ENCODE results near the gene WDR33.

Gene WDR33

DNA sequence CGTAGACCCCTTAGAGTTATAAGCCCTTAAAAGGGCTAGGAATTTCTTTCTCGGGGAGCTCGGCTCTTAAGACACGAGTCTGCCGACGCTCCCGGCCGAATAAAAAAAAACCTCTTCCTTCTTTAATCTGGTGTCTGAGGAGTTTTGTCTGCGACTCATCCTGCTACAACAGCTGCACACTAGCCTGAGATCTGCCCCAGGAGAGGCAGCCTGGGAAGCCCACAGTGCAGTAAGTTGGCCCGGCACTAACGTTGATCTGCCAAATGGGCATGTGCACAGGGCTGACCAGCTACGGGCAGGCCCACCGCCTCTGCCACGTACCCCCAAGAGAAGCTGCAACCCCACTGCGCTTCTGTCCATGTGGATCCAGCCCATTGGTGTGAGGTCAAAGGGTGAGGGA is 127.2 kb downstream of the WDR33 start:
- Histone ChIP-seq H3K27me3 (replicated peaks; ENCODE audit: control insufficient read depth, insufficient read depth, low read length) (no peaks in the 10 kb centered on the region), H3K36me3 (ENCODE audit: control insufficient read depth, insufficient read depth, low read length) (no peaks in the 10 kb centered on the region), H3K4me3 (replicated peaks; ENCODE audit: low read depth, low read length) (no peak overlapping the region)
- no peak for DNase-seq (ENCODE audit: extremely low read depth, insufficient read length)
- TF ChIP-seq, protein P1, sequence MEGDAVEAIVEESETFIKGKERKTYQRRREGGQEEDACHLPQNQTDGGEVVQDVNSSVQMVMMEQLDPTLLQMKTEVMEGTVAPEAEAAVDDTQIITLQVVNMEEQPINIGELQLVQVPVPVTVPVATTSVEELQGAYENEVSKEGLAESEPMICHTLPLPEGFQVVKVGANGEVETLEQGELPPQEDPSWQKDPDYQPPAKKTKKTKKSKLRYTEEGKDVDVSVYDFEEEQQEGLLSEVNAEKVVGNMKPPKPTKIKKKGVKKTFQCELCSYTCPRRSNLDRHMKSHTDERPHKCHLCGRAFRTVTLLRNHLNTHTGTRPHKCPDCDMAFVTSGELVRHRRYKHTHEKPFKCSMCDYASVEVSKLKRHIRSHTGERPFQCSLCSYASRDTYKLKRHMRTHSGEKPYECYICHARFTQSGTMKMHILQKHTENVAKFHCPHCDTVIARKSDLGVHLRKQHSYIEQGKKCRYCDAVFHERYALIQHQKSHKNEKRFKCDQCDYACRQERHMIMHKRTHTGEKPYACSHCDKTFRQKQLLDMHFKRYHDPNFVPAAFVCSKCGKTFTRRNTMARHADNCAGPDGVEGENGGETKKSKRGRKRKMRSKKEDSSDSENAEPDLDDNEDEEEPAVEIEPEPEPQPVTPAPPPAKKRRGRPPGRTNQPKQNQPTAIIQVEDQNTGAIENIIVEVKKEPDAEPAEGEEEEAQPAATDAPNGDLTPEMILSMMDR (IDR thresholded peaks at IDR 0.05; ENCODE audit: insufficient read depth, low read length, poor library complexity, severe bottlenecking), result no peak

DNA sequence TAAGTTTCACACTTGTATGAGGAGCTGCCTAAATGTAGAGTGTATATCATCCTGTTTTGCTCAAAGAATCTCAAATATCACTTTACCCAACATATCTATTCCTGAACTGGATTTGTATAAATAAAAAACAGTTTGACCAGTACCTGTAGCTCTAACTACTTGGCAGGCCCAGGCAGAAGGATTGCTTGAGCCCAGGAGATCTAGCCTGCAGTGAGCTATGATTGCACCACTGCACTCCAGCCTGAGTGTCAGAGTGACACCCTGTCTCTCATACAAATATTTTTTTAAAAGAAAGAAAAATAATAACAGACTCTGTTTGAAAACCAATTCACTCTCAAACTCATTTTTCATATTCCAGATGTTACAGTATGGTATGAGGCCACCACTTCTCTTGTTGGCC is 127.9 kb downstream of the WDR33 start:
- H3K36me3 ChIP-seq (ENCODE audit: control insufficient read depth, insufficient read depth, low read length), result no peaks in the 10 kb centered on the region
- H3K4me3 ChIP-seq (replicated peaks; ENCODE audit: low read depth, low read length), result no peak overlapping the region
- H3K27me3 ChIP-seq (replicated peaks; ENCODE audit: control insufficient read depth, insufficient read depth, low read length), result no peaks in the 10 kb centered on the region; the same call in 1 of the 2 replicates
- TF ChIP-seq, protein P1 (IDR thresholded peaks at IDR 0.05; ENCODE audit: insufficient read depth, low read length, poor library complexity, severe bottlenecking), result no peak
- no peak for DNase-seq (ENCODE audit: extremely low read depth, insufficient read length)

DNA sequence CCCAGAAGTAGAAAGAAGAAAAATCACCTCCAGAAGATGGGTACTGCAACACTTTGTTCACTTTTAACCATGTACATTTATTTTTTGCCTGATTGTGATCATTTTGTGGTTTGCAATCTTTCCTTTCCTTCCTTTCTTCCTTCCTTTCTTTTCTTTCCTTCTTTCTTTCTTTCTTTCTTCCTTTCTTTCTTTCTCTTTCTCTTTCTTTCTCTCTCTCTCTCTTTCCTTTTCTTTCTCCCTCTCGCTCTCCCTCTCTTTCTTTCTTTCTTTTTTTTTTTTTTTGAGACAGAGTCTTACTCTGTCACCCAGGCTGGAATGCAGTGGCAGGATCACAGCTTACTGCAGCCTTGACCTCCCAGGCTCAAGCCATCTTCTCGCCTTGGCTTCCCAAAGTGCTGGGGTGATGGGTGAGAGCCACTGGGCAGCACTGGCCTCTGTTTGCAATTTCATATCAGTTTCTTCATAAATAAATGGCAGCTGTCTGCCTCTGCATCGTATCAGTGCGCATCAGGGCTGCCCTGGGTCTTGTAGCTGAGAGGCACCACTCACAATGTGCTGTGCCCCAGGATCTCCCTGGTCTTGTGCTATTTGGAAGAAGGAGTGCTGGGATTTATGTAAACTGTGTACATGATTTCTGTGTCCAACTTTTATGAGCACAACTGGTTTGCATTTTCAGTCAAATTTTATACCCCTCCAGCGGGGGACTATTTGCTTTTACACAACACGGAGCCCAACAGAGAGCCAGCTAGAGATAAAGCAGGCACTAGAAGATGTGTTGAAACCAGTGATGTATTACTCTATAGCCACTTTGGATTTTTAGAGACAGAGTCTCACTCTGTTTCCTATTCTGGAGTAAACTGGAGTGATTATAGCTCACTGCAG is 128.8 kb downstream of the WDR33 start:
- TF ChIP-seq, protein P1 (IDR thresholded peaks at IDR 0.05; ENCODE audit: insufficient read depth, low read length, poor library complexity, severe bottlenecking), result no peak
- Histone ChIP-seq H3K27me3 (replicated peaks; ENCODE audit: control insufficient read depth, insufficient read depth, low read length) (no peaks in the 10 kb centered on the region; the same call in 1 of the 2 replicates), H3K36me3 (ENCODE audit: control insufficient read depth, insufficient read depth, low read length) (no peaks in the 10 kb centered on the region), H3K4me3 (replicated peaks; ENCODE audit: low read depth, low read length) (no peak overlapping the region)
- no peak for DNase-seq (ENCODE audit: extremely low read depth, insufficient read length)

DNA sequence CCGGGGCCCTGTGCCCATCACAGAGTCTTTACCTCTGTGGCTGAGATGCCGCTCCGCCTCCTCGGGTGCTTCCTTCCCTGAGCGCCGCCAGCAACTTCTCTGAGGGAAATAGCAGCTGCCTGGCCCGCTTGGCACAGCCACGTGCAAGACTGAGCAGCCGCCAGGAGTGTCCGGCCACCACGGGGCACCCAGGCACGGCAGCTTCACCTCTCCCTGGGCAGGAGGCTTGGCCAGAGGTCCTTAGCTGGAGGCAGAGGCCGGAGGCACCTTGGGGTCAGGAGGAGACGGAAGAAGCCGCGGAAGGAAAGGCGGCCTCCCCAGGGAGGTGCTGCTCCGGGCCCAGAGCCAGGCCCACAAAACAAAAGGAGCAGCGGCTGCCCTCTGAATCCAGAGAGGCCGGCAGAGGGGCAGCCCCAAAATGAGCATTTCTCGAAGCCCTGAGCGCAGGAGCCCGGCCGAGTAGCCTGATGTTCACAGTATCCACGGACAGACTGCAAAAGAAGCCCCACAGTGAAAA is 129.6 kb downstream of the WDR33 start:
- H3K4me3 ChIP-seq (replicated peaks; ENCODE audit: low read depth, low read length), result no peak overlapping the region
- no peaks in the 10 kb centered on the region for H3K36me3 ChIP-seq (ENCODE audit: control insufficient read depth, insufficient read depth, low read length)
- TF ChIP-seq, protein P1 (IDR thresholded peaks at IDR 0.05; ENCODE audit: insufficient read depth, low read length, poor library complexity, severe bottlenecking), result no peak
- peaks cover 3% of the 10 kb centered on the region for H3K27me3 ChIP-seq (replicated peaks; ENCODE audit: control insufficient read depth, insufficient read depth, low read length)
- no peak for DNase-seq (ENCODE audit: extremely low read depth, insufficient read length)

DNA sequence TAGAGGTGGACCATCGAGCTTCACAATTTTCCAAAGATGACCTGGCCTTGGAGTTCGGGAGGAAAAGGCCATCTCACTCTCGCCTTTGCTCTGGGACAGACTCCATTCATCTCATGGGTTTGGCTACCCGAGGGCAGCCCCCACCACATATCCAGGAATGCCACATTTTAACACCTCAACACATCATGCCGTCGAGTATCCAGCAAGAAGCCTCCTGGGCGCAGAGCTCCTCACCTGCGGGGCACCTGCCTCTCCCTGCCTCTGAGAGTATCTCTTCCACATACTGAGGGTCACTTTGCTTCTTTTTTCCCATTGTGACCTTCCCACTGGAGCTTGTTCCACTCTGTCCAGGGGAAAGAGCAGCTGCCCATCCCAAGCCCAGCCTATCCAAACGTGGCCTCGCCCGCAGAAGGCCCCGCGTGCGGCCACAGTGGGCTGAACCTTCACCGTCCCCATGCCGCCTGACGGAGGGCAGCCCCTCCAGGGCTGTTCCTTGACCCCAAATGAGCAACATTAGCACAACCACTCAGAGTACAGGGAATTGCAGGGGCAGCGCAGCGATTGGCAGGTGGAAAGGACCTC is 130.2 kb downstream of the WDR33 start:
- H3K27me3 ChIP-seq (replicated peaks; ENCODE audit: control insufficient read depth, insufficient read depth, low read length), result peaks cover 3% of the 10 kb centered on the region
- no peaks in the 10 kb centered on the region for H3K36me3 ChIP-seq (ENCODE audit: control insufficient read depth, insufficient read depth, low read length)
- no peak for DNase-seq (ENCODE audit: extremely low read depth, insufficient read length)
- TF ChIP-seq, protein P1 (IDR thresholded peaks at IDR 0.05; ENCODE audit: insufficient read depth, low read length, poor library complexity, severe bottlenecking), result no peak
- H3K4me3 ChIP-seq (replicated peaks; ENCODE audit: low read depth, low read length), result no peak overlapping the region
